HG03432 (cell line): Measurements from ENCODE around the gene PKDREJ.
A peak's percentile ranks its signal among the peaks of the same experiment; 100 is the strongest.
"Not testable (repeated sequence)": the region's sequence is repeated elsewhere in the genome, so short reads cannot be mapped to it uniquely, and the experiment has no call there.

Experiments used
- ATAC-seq: cut with Tn5 transposase; IDR thresholded peaks from one replicate; pipeline ENCODE4 v1.9.1; 2021; ENCODE audit warnings: mild to moderate bottlenecking, moderate library complexity; ENCODE audit not compliant: unreplicated experiment

Gene PKDREJ, protein sequence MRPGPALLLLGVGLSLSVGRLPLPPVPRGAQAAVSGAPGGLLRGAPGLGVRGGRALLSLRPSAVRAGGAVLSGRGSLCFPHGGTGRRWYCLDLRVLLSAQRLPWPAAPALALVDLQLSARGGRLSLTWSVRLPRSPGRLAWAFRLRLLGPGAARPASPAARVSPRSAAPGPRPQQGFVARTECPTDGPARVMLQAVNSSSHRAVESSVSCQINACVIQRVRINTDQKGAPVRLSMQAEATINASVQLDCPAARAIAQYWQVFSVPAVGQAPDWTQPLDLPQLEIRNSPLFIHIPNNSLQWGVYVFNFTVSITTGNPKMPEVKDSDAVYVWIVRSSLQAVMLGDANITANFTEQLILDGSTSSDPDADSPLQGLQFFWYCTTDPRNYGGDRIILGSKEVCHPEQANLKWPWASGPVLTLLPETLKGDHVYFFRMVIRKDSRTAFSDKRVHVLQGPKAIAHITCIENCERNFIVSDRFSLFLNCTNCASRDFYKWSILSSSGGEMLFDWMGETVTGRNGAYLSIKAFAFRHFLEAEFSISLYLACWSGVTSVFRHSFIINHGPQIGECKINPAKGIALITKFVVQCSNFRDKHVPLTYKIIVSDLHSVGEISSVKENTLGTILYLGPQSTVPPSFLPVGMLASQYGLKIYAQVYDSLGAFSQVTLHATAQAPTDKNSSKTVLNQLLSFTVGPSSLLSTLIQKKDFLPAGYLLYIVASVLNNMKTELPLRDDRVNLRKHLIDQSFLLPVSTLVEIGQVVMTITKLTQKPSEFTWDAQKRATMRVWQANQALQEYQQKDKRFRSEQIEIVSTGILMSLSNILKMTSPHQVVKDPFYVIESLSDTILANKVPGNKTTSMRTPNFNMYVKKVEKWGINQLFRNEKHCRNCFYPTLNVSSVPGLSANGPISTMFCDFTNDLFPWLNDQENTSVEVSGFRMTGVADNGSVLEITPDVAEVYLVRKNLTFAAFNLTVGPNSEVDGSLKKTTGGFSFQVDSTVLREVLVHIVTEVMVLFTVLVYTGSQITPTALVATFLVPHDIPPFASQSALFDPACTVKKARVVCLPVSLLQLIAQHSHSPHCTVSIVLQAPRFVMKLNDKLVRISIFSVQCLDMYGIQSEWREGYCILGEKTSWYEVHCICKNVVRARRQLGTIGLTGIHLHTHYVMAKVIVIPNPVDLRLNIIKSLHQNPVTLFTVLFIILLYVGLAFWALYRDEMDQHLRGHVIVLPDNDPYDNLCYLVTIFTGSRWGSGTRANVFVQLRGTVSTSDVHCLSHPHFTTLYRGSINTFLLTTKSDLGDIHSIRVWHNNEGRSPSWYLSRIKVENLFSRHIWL (N-terminal part only)

DNA sequence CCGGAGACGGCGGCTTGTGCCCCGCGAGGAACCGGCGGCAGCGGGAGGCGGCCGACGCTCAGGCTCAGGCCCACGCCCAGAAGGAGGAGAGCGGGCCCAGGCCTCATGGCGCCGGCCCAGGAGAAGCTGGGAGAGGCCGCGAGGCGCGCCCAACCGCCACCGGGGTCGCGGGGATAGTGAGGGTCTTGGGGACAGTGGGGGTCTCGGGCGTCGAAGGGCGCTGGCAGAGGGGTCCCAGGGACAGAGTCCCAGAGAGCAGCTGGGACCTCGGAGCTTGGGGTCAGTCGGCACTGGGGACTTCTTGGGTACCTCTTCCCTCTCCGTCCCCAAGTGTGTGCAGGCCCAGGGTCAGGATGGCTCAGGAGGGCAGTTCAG is at the start of gene PKDREJ:
Gene PKDREJ, minus strand, starts transcription at position 128 of the 375 bp plus-strand sequence. Its CDS starts 21 bp downstream, at position 107.
- ATAC-seq = no peak

DNA sequence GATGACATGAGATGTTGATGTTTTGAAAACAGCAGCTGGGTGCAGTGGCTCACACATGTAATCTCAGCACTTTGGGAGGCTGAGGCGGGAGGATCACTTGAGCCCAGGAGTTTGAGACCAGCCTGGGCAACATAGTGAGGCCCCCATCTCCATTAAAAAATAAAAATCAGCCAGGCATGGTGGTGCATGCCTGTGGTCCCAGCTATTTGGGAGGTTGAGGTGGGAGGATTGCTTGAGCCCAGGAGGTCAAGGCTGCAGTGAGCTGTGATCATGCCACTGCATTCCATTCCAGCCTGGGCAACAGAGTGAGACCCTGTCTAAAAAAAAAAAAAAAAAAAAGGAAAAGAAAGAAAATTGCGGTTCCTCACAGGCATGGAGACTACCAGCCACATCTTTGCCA is 49.7 kb upstream of the PKDREJ start:
- ATAC-seq = not testable (repeated sequence)

- no peak for ATAC-seq
Observed at GRCh38 chr22:46312056-46312455, 48.9 kb upstream of the PKDREJ start.

DNA sequence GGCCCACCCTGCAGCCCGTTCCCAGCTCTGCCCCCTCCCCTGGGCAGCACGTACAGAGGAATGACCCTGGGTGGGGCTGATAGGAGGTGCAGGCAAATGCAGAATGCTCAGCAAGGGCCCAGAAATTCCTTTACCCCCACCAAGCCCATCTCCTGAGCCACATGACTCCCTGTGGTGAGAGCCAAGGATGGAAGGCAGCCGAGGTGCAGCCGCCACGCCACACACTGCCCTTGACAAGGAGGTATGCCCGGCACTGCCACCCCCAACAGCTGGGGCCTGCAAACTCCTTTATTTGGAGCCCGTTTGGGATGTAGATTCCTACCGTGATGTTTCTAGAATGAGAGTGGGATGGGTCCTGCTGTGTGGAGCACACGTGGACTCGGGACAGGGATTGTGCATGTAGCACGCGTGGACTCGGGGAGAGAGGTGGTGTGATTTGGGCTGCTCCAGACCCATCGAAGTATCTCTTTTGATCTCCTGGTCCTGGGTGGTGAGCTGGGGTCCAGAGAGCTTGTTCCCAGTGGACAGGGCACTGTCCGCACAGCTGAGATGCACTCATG is 46.5 kb upstream of the PKDREJ start:
- ATAC-seq = no peak

GRCh38 chr22:46308283-46308988 is 45.3 kb upstream of the PKDREJ start:
- ATAC-seq = no peak

DNA sequence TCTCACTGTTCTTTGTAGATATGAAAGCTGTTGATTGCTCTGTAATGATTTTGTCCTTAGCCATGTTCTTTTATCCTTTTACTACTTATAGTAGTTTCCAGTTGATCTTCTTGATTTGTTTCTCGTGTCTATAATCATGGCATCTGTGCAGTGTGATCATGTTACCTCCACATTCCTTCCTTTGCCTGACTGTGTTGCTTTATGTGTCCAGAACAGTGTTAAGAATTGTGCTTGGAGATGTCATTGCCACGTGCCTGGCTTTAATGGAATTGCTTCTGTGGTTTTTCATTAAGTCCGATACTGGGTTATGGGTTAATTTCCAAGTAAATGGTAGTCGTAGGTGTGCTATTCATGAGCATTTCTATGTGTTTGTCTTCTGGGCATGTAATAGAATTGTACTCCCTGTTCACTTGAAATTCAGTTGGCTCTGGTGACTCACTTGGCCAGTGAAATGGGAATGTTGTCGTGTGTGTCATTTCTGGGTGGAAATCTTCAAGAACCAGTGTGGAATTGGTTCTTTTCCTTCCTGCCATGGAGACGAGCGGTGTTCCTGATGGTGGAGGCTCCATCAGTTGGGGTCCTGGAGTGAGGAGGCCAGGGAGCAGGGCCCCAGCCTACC is 40.3 kb upstream of the PKDREJ start:
- ATAC-seq = no peak

GRCh38 chr22:46300491-46300890 is 37.3 kb upstream of the PKDREJ start:
- ATAC-seq = no peak

- ATAC-seq = no peak
Observed at GRCh38 chr22:46299101-46299500, 36.0 kb upstream of the PKDREJ start.

DNA sequence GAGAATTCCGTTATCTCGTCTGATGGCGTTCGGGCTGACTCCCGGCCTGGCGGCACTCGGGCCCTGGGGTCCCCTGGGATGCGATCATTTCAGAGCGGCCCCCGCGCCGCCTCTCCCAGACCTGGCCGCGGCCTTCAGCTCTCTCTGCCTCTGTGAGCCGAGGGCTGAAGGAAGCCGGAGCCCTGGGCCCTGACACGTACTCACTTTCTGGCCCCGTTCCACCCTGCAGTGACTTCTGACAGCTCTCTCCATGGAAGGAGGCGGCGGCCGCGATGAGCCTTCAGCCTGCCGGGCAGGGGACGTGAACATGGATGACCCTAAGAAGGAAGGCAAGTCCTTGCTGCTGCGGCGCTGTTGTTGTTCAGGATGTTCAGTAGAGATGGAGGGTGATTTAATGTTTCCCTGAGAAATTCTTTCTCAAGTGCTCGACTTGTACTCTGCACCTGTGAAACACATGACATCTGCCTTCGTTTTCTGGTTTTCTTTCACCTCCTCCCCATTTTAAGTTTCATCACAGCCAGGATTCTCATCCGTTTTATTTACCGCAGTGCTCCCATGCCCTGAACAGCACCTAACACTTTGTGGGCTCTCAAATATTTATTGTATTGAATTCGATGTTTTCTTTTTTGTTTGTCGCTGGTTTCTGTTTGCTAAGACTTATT is 34.1 kb upstream of the PKDREJ start:
- ATAC-seq = peak; percentile 24

GRCh38 chr22:46296257-46297150 is 33.4 kb upstream of the PKDREJ start, which contains the start of gene GTSE1:
Gene GTSE1, plus strand, starts transcription at chr22:46296870. Its CDS starts 531 bp downstream, at chr22:46297401.
- peak; percentile 88 for ATAC-seq

DNA sequence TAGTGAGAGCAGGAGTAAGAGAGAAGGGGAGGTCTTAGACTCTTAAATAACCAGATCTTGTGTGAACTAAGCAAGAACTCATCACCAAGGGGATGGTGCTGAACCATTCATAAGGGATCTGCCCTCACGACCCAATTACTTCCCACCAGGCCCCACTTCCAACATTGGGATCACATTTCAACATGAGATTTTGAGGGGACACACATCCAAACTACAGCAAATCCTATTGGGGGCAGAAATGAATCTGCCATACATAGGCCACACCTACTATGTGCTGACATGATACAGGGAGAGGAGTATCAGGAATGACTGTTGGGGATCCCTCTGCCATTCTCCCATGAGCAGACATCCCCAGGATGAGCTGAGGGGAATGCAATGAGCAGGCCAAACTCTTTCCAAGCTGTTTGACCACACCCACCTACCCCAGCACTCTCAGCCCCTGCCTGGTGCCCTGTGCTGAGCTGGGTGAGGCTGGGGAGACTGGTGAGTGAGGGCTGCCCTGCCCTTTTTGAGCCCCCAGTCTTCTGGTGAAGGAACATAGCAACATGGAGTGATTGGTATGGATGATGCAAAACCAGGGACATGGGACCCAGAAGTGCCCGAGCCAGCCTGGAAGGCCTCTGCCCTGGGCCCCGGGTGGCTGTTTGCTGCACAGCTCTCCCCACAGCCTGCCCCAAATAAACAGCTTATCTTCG is 32.3 kb upstream of the PKDREJ start:
- ATAC-seq = no peak

DNA sequence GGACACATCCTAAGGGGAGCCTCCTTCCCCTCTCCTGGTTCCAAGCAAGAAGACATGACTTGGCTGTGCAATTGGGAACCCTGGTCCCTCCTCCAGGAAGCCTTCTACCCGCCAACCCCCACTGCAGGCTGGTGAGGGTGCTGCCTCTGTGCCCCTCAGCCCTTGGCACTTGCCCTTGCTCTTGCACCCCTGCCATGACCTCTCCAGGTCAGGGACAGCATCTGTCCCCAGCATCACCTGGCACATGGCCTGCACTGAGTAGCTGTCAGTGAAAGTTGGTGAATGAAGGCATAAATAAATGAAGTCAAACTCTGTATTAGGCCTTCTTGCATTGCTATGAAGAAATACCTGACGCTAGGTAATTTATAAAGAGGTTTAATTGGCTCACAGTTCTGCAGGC is 31.6 kb upstream of the PKDREJ start:
- no peak for ATAC-seq

DNA sequence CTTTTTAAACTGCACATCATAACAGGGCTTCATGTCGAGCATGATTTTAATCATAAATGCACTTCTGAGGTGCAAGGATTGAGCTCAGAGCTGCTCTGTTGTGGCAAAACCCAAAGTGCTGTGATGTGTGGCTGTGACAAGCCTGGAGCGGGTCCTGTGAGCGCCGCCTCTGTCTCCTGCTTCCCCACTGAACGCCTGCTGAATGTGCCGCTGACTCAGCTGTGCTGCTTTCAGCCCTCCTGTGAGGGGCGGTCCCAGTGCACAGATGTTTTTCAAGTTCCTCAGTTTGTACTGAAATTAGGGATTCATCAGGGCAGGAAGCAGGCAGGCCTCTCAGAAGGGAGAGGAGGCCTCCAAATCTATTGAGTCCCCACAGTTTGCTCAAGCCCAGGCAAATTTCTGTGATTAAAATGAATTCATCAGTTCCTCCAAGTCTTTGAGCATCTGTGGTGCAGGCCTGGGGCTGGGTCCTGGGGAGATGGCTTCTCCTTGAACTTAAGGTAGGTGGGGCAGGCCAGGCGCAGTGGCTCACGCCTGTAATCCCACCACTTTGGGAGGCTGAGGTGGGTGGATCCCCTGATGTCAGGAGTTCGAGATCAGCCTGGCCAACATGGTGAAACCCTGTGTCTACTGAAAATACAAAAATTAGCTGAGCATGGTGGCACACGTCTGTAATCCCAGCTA is 30.6 kb upstream of the PKDREJ start:
- ATAC-seq = no peak

GRCh38 chr22:46292732-46293131 is 29.6 kb upstream of the PKDREJ start:
- no peak for ATAC-seq

DNA sequence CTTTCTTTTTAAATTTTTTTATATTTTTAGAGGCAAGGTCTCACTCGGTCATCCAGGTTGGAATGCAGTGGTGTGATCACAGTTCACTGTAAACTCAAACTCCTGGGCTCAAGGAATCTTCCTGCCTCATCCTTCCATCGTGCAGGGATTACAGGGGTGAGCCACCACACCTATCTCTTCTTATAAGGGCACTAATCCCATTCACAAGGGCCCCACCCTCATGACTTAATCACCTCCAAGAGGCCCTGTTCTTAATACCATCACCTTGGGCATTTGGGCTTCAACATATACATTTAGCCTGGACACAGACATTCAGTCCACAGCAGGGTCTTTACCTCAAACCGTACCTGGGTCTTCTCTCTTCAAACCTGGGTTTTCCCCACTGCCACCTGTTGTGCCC is 29.0 kb upstream of the PKDREJ start:
- ATAC-seq = no peak

DNA sequence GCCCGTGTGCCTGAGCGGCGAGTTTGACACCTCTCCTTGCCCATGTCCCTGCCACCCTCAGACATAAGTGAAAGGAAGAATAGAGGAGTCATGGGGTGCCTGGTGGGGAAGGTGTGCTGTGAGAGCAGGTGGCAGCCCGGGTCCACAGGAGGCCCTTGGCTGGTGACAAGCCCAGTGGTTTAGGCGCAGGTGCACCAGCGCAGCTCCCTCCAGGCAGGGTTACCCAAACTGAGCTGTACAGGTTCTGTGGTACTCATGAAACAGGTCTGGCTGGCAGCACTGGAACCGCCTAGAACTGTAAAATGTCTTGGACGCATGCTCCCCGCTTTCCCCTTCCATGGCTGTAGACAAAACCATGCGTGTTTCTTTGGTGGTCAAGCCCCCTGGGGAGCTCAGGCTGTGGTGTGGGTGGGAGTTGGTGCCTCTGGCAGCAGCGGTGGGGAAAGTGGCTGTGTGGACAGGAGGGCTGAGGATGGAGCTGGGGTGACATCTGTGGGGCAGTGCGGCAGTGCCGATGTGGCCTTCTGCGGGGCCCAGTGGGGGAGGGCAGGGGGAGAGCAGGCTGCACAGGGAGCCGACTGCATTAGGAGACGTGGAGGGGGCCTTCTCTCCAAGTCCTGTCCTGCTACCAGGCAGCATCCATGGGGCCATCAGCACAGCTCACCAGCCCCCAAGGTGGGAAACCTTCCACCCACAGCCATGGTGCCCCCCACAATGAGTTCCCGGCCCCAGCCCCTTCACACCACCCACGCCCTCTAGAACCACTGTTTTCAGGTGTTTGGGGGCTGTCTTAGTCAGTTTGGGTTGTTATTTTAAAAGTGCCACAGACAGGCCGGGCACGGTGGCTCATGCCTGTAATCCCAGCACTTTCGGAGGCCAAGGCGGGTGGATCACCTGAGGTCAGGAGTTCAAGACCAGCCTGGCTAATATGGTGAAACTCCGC is 28.0 kb upstream of the PKDREJ start:
- no peak for ATAC-seq
